Measurements from ENCODE around the gene EPHB1. TPM values are rescaled to one million over a fixed set of nuclear protein-coding genes. Genes with fewer than 3 reads are reported as not detected.

The EPHB1 gene
- total RNA-seq, 1 donor from 2014 or later, result 3.8 TPM

GRCh38 chr3:135091946-135092345 lies 296.9 kb downstream of the EPHB1 start:
- ChIA-PET CTCF (no interaction called here), POLR2A (no interaction called here)
- Mint-ChIP-seq H3K4me1 (no peaks in the 10 kb centered on the region), H3K27ac (no peak overlapping the region), H3K4me3 (no peak overlapping the region), H3K36me3 (ENCODE audit: low read depth) (no peaks in the 10 kb centered on the region), H3K9me3 (no peaks in the 10 kb centered on the region), H3K27me3 (no peaks in the 10 kb centered on the region)
- intact Hi-C loops (cut with micrococcal nuclease), result no loop called here
- ATAC-seq (ENCODE audit: low read depth) (no peak), DNase-seq (no peak)
- no peak for TF ChIP-seq CTCF (IDR thresholded peaks at IDR 0.05)

- Mint-ChIP-seq H3K4me3 (no peak overlapping the region), H3K27ac (no peak overlapping the region), H3K4me1 (no peaks in the 10 kb centered on the region), H3K9me3 (no peaks in the 10 kb centered on the region), H3K36me3 (ENCODE audit: low read depth) (no peaks in the 10 kb centered on the region), H3K27me3 (no peaks in the 10 kb centered on the region)
- TF ChIP-seq CTCF (IDR thresholded peaks at IDR 0.05), result no peak
- ChIA-PET CTCF (no interaction called here), POLR2A (no interaction called here)
- ATAC-seq (ENCODE audit: low read depth) (no peak), DNase-seq (no peak)
- intact Hi-C loops (cut with micrococcal nuclease), result no loop called here
Measured at GRCh38 chr3:135093121-135093520, 298.1 kb downstream of the EPHB1 start.

- ChIA-PET CTCF (no interaction called here), POLR2A (no interaction called here)
- ATAC-seq (ENCODE audit: low read depth) (no peak), DNase-seq (no peak)
- Mint-ChIP-seq H3K9me3 (no peaks in the 10 kb centered on the region), H3K4me1 (no peaks in the 10 kb centered on the region), H3K4me3 (no peak overlapping the region), H3K27me3 (no peaks in the 10 kb centered on the region), H3K36me3 (ENCODE audit: low read depth) (no peaks in the 10 kb centered on the region), H3K27ac (no peak overlapping the region)
- no peak for TF ChIP-seq CTCF (IDR thresholded peaks at IDR 0.05)
- intact Hi-C loops (cut with micrococcal nuclease), result no loop called here
Measured at GRCh38 chr3:135097276-135097946, 302.4 kb downstream of the EPHB1 start.

GRCh38 chr3:135099734-135100355 lies 304.8 kb downstream of the EPHB1 start:
- ChIA-PET POLR2A (no interaction called here), CTCF (no interaction called here)
- intact Hi-C loops (cut with micrococcal nuclease), result no loop called here
- Mint-ChIP-seq H3K27ac (no peak overlapping the region), H3K36me3 (ENCODE audit: low read depth) (no peaks in the 10 kb centered on the region), H3K27me3 (no peaks in the 10 kb centered on the region), H3K9me3 (no peaks in the 10 kb centered on the region), H3K4me1 (no peaks in the 10 kb centered on the region), H3K4me3 (no peak overlapping the region)
- TF ChIP-seq CTCF (IDR thresholded peaks at IDR 0.05), result no peak
- ATAC-seq (ENCODE audit: low read depth), result no peak
- no peak for DNase-seq

GRCh38 chr3:135100366-135100765 lies 305.3 kb downstream of the EPHB1 start:
- Mint-ChIP-seq H3K4me1 (no peaks in the 10 kb centered on the region), H3K27me3 (no peaks in the 10 kb centered on the region), H3K36me3 (ENCODE audit: low read depth) (no peaks in the 10 kb centered on the region), H3K9me3 (no peaks in the 10 kb centered on the region), H3K4me3 (no peak overlapping the region), H3K27ac (no peak overlapping the region)
- intact Hi-C loops (cut with micrococcal nuclease), result no loop called here
- no peak for DNase-seq
- CTCF ChIA-PET, result no interaction called here
- POLR2A ChIA-PET, result no interaction called here
- ATAC-seq (ENCODE audit: low read depth), result no peak
- TF ChIP-seq CTCF (IDR thresholded peaks at IDR 0.05), result no peak
